Natural killer cell (primary cell): ENCODE results near the gene ERVK3-1. TPM values are rescaled to one million over a fixed set of nuclear protein-coding genes. Genes with fewer than 3 reads are reported as not detected.
"Not testable (repeated sequence)": the region's sequence is repeated elsewhere in the genome, so short reads cannot be mapped to it uniquely, and the experiment has no call there.

Experiments
- ATAC-seq, 3 donors: fragments of 150-1000 bp in 2 of 3; fragments of 200-7000 bp in 1 of 3; cut with Tn5 transposase; 1 replicate in 1 of 3; 2 replicates in 2 of 3; pipeline ENCODE4 v1.10.0; 2021; ENCODE audit warnings: mild to moderate bottlenecking in 2 of 3, moderate library complexity in 2 of 3
- DNase-seq, 2 donors: peaks; one replicate each; pipeline versions ENCODE4 v3.0.0 to v3.0.0-alpha.2; 2013 to 2021; ENCODE audit warnings: mixed read lengths in 1 of 2
- H3K27ac ChIP-seq: one replicate; pipeline ENCODE4 v1.5.1; 2013; ENCODE audit warnings: mild to moderate bottlenecking, low read length
- H3K27me3 ChIP-seq: one replicate; pipeline ENCODE4 v1.6.1; 2013; ENCODE audit warnings: low read length; ENCODE audit not compliant: control insufficient read depth, insufficient read depth
- H3K36me3 ChIP-seq: one replicate; pipeline ENCODE4 v1.6.1; 2013; ENCODE audit warnings: low read length; ENCODE audit not compliant: control insufficient read depth, insufficient read depth
- H3K4me1 ChIP-seq: one replicate; pipeline ENCODE4 v1.6.1; 2013; ENCODE audit warnings: low read length; ENCODE audit not compliant: control insufficient read depth, insufficient read depth
- H3K4me3 ChIP-seq: one replicate; pipeline ENCODE4 v1.5.1; 2013; ENCODE audit warnings: low read length
- H3K9me3 ChIP-seq: one replicate; pipeline ENCODE4 v1.6.1; 2013; ENCODE audit warnings: low read length; ENCODE audit not compliant: control insufficient read depth, insufficient read depth
- H3K27ac Mint-ChIP-seq, 2 donors: one replicate each; pipeline ENCODE4 v1.8.0; 2022; ENCODE audit warnings: mild to moderate bottlenecking in 2 of 2, mixed read lengths in 2 of 2, moderate library complexity in 1 of 2
- H3K27me3 Mint-ChIP-seq, 2 donors: one replicate each; pipeline ENCODE4 v1.8.0; 2022; ENCODE audit warnings: low read depth in 2 of 2, mixed read lengths in 2 of 2
- H3K36me3 Mint-ChIP-seq: one replicate; pipeline ENCODE4 v1.8.0; 2022; ENCODE audit warnings: mixed read lengths
- H3K4me1 Mint-ChIP-seq, 2 donors: one replicate each; pipeline ENCODE4 v1.8.0; 2022; ENCODE audit warnings: mixed read lengths in 2 of 2
- H3K4me3 Mint-ChIP-seq: one replicate; pipeline ENCODE4 v1.8.0; 2022; ENCODE audit warnings: mild to moderate bottlenecking, moderate library complexity, mixed read lengths
- H3K9me3 Mint-ChIP-seq, 2 donors: one replicate each; pipeline ENCODE4 v1.8.0; 2022; ENCODE audit warnings: mixed read lengths in 2 of 2
- CTCF ChIP-seq: fragments of 200-600 bp; IDR thresholded peaks from one replicate; pipeline ENCODE4 v1.8.0; 2022; ENCODE audit warnings: antibody characterized with exemption
- WGBS: methylation state at CpG from one replicate; pipeline ENCODE4 v1.1.7; 2013; ENCODE audit warnings: missing lambda C conversion rate; ENCODE audit not compliant: insufficient coverage; 5-methylcytosine and 5-hydroxymethylcytosine counted together
- intact Hi-C: fragments of 100-400 bp; cut with micrococcal nuclease; formaldehyde crosslinking; loops from one replicate; pipeline ENCODE4 v1.14.2; 2022
- total RNA-seq, 4 donors: library from RNA; stranded (reverse); fragments of 120-200 nt in 1 of 4; gene quantifications; one replicate each; pipeline versions ENCODE4 v1.2.3 to v1.2.4, GENCODE V29; 2013 to 2022

Gene ERVK3-1
- total RNA-seq, 3 donors from 2014 or later (not counting 1 experiment from before 2014, with no cell fraction given): 96.1 to 142 (median 119) TPM

- no peak overlapping the region for H3K4me3 ChIP-seq
- no peaks in the 10 kb centered on the region for H3K9me3 ChIP-seq
- no peak for TF ChIP-seq CTCF
- no peaks in the 10 kb centered on the region for H3K9me3 Mint-ChIP-seq
- peaks cover 0 to 5% of the 10 kb centered on the region in 2 donors for H3K4me1 Mint-ChIP-seq
- WGBS: 95% methylated on average over 30 of the region's 30 CpGs
- H3K4me3 Mint-ChIP-seq: no peak overlapping the region
- no peaks in the 10 kb centered on the region for H3K27me3 ChIP-seq
- no peaks in the 10 kb centered on the region for H3K4me1 ChIP-seq
- no peaks in the 10 kb centered on the region for H3K27me3 Mint-ChIP-seq
- H3K27ac Mint-ChIP-seq: no peak overlapping the region
- DNase-seq: no peak
- no peak for ATAC-seq
- no peak overlapping the region for H3K27ac ChIP-seq
- peaks cover 8% of the 10 kb centered on the region for H3K36me3 Mint-ChIP-seq
- peaks cover 17% of the 10 kb centered on the region for H3K36me3 ChIP-seq
- intact Hi-C loops: no loop called here
Observed at GRCh38 chr19:58338825-58339558, 33.8 kb downstream of the ERVK3-1 start.

- H3K27me3 ChIP-seq: no peaks in the 10 kb centered on the region
- intact Hi-C loops: no loop called here
- H3K9me3 ChIP-seq: no peaks in the 10 kb centered on the region
- H3K4me1 ChIP-seq: peaks cover 23% of the 10 kb centered on the region
- peaks cover 6 to 20% of the 10 kb centered on the region in 2 donors for H3K4me1 Mint-ChIP-seq
- WGBS: 87% methylated on average over 4 of the region's 5 CpGs
- H3K27me3 Mint-ChIP-seq: peaks cover 0 to 24% of the 10 kb centered on the region in 2 donors
- no peaks in the 10 kb centered on the region for H3K9me3 Mint-ChIP-seq
- no peaks in the 10 kb centered on the region for H3K36me3 Mint-ChIP-seq
- ATAC-seq (no peak), DNase-seq (no peak)
- H3K27ac Mint-ChIP-seq: peak overlapping the region in 1 of 2 donors; percentile 39
- H3K4me3 ChIP-seq: no peak overlapping the region
- H3K4me3 Mint-ChIP-seq: peak overlapping the region; percentile 79
- H3K27ac ChIP-seq: no peak overlapping the region
- no peak for TF ChIP-seq CTCF
- H3K36me3 ChIP-seq: no peaks in the 10 kb centered on the region
Observed at GRCh38 chr19:58345558-58345957, 40.4 kb downstream of the ERVK3-1 start.

DNA sequence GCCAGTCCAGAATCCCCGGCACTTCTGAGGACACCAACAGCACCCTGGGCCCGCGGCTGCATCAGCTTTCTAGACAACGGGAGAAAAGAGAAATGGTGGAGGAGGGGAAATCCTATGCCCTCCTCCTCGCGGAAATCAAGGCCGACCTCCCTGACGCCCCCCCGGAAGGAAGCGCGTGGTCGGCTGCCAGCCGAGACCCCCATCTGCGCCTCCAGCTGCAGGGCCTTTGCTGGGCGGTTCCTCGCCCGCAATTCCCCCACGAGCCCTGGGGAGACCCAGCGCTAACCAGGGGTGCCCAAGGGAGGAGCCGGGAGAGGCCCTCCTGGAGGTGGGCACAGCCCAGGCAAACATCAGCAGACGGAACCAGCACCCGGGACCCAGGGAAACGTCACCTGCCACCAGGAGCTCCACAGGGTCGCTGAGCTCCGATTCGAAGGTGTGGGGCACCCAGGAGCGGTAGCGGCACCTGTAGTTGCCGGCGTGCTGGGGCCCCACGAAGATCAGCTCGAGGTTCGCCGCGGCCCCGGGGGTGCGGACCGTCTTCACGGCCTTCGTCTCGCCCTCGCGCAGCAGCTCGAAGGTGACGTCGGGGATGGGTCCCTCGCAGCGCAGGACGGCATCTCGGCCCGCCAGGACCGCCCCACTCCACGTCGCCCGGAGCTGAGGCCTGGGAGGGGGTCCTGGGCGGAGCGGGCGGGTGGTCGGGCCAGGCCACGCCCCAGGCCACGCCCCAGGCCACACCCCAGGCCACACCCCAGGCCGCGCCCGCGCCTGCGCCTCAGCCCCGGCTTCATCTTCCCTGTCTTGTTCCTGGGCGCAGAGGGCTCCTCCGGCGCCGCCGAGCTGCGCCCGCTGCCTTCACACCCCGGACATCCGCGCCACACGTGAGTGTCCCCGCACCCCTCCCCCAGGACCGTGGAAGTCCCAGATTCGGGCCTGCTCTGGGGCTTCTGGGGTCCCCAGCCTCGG, 42.1 kb downstream of the ERVK3-1 start:
- no peaks in the 10 kb centered on the region for H3K27me3 ChIP-seq
- Mint-ChIP-seq H3K4me1 (peaks cover 6 to 15% of the 10 kb centered on the region in 2 donors), H3K36me3 (no peaks in the 10 kb centered on the region), H3K27me3 (peaks cover 0 to 24% of the 10 kb centered on the region in 2 donors), H3K27ac (peak overlapping the region; percentile 14 to 80), H3K9me3 (no peaks in the 10 kb centered on the region), H3K4me3 (peak overlapping the region; percentile 90)
- H3K4me3 ChIP-seq: peak overlapping the region; percentile 62
- peaks cover 23% of the 10 kb centered on the region for H3K4me1 ChIP-seq
- no peak for TF ChIP-seq CTCF
- no peaks in the 10 kb centered on the region for H3K9me3 ChIP-seq
- intact Hi-C loops: no loop called here
- WGBS: 2% methylated on average over 82 of the region's 82 CpGs
- peak; percentile 34 to 81 for DNase-seq
- peak; percentile 85 to 91 (median 86) for ATAC-seq
- H3K36me3 ChIP-seq: no peaks in the 10 kb centered on the region
- H3K27ac ChIP-seq: peak overlapping the region; percentile 65

DNA sequence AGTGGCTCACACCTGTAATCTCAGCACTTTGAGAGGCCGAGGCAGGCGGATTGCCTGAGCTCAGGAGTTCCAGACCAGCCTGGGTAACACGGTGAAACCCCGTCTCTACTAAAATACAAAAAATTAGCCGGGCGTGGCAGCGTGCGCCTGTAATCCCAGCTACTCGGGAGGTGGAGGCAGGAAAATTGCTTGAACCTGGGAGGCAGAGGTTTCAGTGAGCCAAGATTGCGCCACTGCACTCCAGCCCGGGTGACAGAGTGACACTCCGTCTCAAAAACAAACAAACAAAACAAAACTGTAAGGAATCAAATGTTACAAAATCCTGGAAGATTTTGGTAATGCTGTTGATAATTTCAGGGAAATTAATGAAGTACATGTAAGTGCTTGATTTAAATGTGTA, 42.9 kb downstream of the ERVK3-1 start:
- H3K27me3 Mint-ChIP-seq: peaks cover 0 to 27% of the 10 kb centered on the region in 2 donors
- H3K27me3 ChIP-seq, H3K9me3 ChIP-seq, DNase-seq, H3K36me3 ChIP-seq, H3K27ac ChIP-seq, H3K9me3 Mint-ChIP-seq, ATAC-seq, intact Hi-C loops, H3K36me3 Mint-ChIP-seq: not testable (repeated sequence)
- H3K4me3 ChIP-seq: peak overlapping the region; percentile 45
- H3K4me1 Mint-ChIP-seq: peaks cover 6 to 15% of the 10 kb centered on the region in 2 donors
- peak overlapping the region; percentile 14 to 80 for H3K27ac Mint-ChIP-seq
- H3K4me1 ChIP-seq: peaks cover 23% of the 10 kb centered on the region
- WGBS: 29% methylated on average over 10 of the region's 12 CpGs
- H3K4me3 Mint-ChIP-seq: peak overlapping the region; percentile 90
